Measurements from ENCODE around the gene RNF224.

DNA sequence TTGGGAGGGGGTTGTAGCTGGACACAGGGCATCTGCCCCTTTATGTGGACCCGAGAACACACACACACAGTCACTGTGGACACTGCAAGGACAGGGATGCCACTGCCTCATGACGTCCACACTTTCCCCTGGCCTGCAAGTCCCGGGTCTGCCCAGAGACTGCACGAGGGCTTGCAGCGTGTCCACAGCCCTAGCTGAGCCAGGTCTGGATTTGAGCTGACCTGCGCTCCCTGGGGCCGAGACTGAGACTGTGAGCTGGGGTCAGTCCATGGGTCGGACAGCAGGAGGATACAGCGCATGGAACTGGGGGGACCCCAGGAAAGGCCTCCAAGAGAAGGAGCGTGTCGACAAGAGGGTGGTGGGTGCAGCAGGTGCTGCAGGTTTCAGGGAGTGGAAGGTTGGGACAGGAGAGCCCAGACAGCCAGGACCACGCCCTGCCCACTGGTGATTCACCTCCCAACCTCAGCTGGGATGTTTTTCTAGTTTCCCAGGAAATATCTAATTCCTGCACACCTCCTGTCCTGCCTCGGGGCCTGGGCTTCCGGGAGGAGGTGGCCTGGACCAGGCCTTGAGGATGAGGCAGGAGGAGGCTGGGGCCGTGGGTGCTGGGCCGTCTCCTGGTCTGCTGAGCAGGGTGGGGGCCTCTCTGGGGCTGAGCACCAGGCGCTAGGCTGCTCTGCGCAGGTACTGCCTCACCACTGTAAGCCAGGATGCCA lies 806 bp upstream of the RNF224 start:
- TF ChIP-seq, protein P1, sequence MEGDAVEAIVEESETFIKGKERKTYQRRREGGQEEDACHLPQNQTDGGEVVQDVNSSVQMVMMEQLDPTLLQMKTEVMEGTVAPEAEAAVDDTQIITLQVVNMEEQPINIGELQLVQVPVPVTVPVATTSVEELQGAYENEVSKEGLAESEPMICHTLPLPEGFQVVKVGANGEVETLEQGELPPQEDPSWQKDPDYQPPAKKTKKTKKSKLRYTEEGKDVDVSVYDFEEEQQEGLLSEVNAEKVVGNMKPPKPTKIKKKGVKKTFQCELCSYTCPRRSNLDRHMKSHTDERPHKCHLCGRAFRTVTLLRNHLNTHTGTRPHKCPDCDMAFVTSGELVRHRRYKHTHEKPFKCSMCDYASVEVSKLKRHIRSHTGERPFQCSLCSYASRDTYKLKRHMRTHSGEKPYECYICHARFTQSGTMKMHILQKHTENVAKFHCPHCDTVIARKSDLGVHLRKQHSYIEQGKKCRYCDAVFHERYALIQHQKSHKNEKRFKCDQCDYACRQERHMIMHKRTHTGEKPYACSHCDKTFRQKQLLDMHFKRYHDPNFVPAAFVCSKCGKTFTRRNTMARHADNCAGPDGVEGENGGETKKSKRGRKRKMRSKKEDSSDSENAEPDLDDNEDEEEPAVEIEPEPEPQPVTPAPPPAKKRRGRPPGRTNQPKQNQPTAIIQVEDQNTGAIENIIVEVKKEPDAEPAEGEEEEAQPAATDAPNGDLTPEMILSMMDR (IDR thresholded peaks at IDR 0.05) = no peak
- TF ChIP-seq POLR2A (IDR thresholded peaks at IDR 0.05) (no peak), EP300 (IDR thresholded peaks at IDR 0.05) (no peak)

All from tibial nerve (tissue), 4 donors.